GM23338 (cell line): ENCODE data around the gene OR9G1.

Experiments used
- CREB1 ChIP-seq: fragments of 250-450 bp; sonication (Bioruptor Pico); IDR thresholded peaks from 2 replicates; pipeline ENCODE4 v1.5.0; 2020; ENCODE audit warnings: low read depth, mild to moderate bottlenecking, moderate library complexity
- EZH2 ChIP-seq: fragments of 200-600 bp; sonication (generic); IDR thresholded peaks from one replicate; pipeline ENCODE4 v1.8.0; 2017; ENCODE audit warnings: antibody characterized with exemption, mild to moderate bottlenecking, low read depth; ENCODE audit not compliant: unreplicated experiment
- EZH2phosphoT487 ChIP-seq: fragments of 200-600 bp; sonication (generic); IDR thresholded peaks from one replicate; pipeline ENCODE4 v1.8.1; 2018; ENCODE audit warnings: antibody characterized with exemption; ENCODE audit not compliant: unreplicated experiment
- JUNB ChIP-seq: IDR thresholded peaks from one replicate; pipeline ENCODE4 v1.6.1; 2016; ENCODE audit warnings: antibody characterized with exemption; ENCODE audit not compliant: unreplicated experiment
- NANOG ChIP-seq: IDR thresholded peaks from 2 replicates; pipeline ENCODE4 v1.6.1; 2016; ENCODE audit warnings: antibody characterized with exemption, borderline replicate concordance
- POLR2AphosphoS5 ChIP-seq: IDR thresholded peaks from 2 replicates; pipeline ENCODE4 v1.6.1; 2016; ENCODE audit warnings: antibody characterized with exemption, low read depth
- STAT1 ChIP-seq: IDR thresholded peaks from one replicate; pipeline ENCODE4 v1.6.1; 2016; ENCODE audit warnings: antibody characterized with exemption; ENCODE audit not compliant: unreplicated experiment
- TF ChIP-seq, protein P1 (sequence below), 2 experiments: fragments of 200-600 bp in 1 of 2; sonication (generic) in 1 of 2; conservative IDR thresholded peaks; 2 replicates each; pipeline versions ENCODE4 v1.5.1 to v1.6.1; 2016 to 2017; ENCODE audit warnings: antibody characterized with exemption in 2 of 2, low read depth in 2 of 2, mild to moderate bottlenecking in 2 of 2, moderate library complexity in 1 of 2
- TF ChIP-seq, protein P2 (sequence below): IDR thresholded peaks from one replicate; pipeline ENCODE4 v1.6.1; 2018; ENCODE audit warnings: antibody characterized with exemption; ENCODE audit not compliant: unreplicated experiment

DNA sequence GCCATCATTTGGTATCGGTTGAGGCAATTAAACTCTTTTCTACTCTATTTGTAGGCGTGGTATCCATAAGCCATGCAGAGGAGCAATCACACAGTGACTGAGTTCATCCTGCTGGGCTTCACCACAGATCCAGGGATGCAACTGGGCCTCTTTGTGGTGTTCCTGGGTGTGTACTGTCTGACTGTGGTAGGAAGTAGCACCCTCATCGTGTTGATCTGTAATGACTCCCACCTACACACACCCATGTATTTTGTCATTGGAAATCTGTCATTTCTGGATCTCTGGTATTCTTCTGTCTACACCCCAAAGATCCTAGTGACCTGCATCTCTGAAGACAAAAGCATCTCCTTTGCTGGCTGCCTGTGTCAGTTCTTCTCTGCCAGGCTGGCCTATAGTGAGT lies 41.2 kb downstream of the OR9G1 start:
- TF ChIP-seq, protein P1, sequence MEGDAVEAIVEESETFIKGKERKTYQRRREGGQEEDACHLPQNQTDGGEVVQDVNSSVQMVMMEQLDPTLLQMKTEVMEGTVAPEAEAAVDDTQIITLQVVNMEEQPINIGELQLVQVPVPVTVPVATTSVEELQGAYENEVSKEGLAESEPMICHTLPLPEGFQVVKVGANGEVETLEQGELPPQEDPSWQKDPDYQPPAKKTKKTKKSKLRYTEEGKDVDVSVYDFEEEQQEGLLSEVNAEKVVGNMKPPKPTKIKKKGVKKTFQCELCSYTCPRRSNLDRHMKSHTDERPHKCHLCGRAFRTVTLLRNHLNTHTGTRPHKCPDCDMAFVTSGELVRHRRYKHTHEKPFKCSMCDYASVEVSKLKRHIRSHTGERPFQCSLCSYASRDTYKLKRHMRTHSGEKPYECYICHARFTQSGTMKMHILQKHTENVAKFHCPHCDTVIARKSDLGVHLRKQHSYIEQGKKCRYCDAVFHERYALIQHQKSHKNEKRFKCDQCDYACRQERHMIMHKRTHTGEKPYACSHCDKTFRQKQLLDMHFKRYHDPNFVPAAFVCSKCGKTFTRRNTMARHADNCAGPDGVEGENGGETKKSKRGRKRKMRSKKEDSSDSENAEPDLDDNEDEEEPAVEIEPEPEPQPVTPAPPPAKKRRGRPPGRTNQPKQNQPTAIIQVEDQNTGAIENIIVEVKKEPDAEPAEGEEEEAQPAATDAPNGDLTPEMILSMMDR (conservative IDR thresholded peaks at IDR 0.05; ENCODE audit: low read depth in 2 of 2) = no peak
- TF ChIP-seq EZH2phosphoT487 (no peak), POLR2AphosphoS5 (no peak), EZH2 (no peak), STAT1 (no peak), JUNB (no peak), CREB1 (CRISPR knock-in tag) (no peak), NANOG (no peak)
- TF ChIP-seq, protein P2, sequence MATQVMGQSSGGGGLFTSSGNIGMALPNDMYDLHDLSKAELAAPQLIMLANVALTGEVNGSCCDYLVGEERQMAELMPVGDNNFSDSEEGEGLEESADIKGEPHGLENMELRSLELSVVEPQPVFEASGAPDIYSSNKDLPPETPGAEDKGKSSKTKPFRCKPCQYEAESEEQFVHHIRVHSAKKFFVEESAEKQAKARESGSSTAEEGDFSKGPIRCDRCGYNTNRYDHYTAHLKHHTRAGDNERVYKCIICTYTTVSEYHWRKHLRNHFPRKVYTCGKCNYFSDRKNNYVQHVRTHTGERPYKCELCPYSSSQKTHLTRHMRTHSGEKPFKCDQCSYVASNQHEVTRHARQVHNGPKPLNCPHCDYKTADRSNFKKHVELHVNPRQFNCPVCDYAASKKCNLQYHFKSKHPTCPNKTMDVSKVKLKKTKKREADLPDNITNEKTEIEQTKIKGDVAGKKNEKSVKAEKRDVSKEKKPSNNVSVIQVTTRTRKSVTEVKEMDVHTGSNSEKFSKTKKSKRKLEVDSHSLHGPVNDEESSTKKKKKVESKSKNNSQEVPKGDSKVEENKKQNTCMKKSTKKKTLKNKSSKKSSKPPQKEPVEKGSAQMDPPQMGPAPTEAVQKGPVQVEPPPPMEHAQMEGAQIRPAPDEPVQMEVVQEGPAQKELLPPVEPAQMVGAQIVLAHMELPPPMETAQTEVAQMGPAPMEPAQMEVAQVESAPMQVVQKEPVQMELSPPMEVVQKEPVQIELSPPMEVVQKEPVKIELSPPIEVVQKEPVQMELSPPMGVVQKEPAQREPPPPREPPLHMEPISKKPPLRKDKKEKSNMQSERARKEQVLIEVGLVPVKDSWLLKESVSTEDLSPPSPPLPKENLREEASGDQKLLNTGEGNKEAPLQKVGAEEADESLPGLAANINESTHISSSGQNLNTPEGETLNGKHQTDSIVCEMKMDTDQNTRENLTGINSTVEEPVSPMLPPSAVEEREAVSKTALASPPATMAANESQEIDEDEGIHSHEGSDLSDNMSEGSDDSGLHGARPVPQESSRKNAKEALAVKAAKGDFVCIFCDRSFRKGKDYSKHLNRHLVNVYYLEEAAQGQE = no peak
